Lower leg skin (tissue), 3 donors: ENCODE results near the gene MACF1.

ENCODE experiments used
- POLR2A ChIP-seq, 2 donors: fragments of 450-650 bp; IDR thresholded peaks; one replicate each; pipeline ENCODE4 v1.6.1; 2016 to 2017; ENCODE audit warnings: antibody characterized with exemption in 2 of 2, mild to moderate bottlenecking in 1 of 2, moderate library complexity in 1 of 2
- TF ChIP-seq, protein P1 (sequence below), 3 donors: fragments of 450-650 bp; IDR thresholded peaks; one replicate each; pipeline ENCODE4 v1.5.1; 2016; ENCODE audit warnings: antibody characterized with exemption in 3 of 3, mild to moderate bottlenecking in 3 of 3, moderate library complexity in 2 of 3

DNA sequence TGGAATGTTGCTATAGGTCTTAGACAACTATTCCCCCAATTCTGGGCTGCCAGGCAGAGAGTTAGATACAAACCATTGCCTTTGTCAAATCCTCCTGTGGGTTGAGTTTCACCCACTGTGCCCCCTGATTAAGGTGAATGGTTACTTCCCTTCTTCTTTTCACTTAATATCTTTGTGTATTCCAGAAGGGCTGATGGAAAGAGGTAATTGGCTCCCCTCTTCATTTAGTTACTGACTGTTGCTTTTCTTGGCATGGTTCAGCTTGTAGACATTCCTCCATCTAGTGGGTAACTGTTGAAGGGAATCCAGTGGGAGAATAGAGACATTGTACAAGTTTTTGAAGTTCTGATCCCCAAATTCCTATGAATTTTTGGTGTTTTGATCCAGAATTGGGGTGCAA is 43.8 kb upstream of the MACF1 start:
- TF ChIP-seq, protein P1, sequence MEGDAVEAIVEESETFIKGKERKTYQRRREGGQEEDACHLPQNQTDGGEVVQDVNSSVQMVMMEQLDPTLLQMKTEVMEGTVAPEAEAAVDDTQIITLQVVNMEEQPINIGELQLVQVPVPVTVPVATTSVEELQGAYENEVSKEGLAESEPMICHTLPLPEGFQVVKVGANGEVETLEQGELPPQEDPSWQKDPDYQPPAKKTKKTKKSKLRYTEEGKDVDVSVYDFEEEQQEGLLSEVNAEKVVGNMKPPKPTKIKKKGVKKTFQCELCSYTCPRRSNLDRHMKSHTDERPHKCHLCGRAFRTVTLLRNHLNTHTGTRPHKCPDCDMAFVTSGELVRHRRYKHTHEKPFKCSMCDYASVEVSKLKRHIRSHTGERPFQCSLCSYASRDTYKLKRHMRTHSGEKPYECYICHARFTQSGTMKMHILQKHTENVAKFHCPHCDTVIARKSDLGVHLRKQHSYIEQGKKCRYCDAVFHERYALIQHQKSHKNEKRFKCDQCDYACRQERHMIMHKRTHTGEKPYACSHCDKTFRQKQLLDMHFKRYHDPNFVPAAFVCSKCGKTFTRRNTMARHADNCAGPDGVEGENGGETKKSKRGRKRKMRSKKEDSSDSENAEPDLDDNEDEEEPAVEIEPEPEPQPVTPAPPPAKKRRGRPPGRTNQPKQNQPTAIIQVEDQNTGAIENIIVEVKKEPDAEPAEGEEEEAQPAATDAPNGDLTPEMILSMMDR (IDR thresholded peaks at IDR 0.05): no peak
- TF ChIP-seq POLR2A (IDR thresholded peaks at IDR 0.05): no peak
